WTC11 (cell line): ENCODE measurements around the gene DLX6. TPM values are rescaled to one million over a fixed set of nuclear protein-coding genes. Genes with fewer than 3 reads are reported as not detected.

Source experiments
- ATAC-seq: fragments of 200-7000 bp; cut with Tn5 transposase; 2 replicates; pipeline ENCODE4 v1.10.0; 2021; ENCODE audit warnings: mild to moderate bottlenecking, moderate library complexity
- CTCF ChIA-PET: fragments of 300-600 bp; sonication (Branson Sonifier 250); formaldehyde crosslinking; loops from one replicate; lab custom pipeline; 2021; ENCODE audit warnings: antibody characterized with exemption; lab: Charles Lee
- POLR2A ChIA-PET: fragments of 350-600 bp; sonication (Branson Sonifier 250); formaldehyde crosslinking; loops from one replicate; lab custom pipeline; 2021; ENCODE audit warnings: antibody characterized with exemption; lab: Charles Lee
- DNase-seq: peaks from one replicate; pipeline ENCODE4 v3.0.0; 2021; ENCODE audit warnings: low spot score
- H3K27ac Mint-ChIP-seq: 2 replicates; pipeline ENCODE4 v1.8.0; 2021; ENCODE audit warnings: mixed read lengths
- H3K27me3 Mint-ChIP-seq: 2 replicates; pipeline ENCODE4 v1.8.0; 2021; ENCODE audit warnings: low read depth, mild to moderate bottlenecking, moderate library complexity, mixed read lengths
- H3K36me3 Mint-ChIP-seq: 2 replicates; pipeline ENCODE4 v1.8.0; 2021; ENCODE audit warnings: mixed read lengths
- H3K4me1 Mint-ChIP-seq: 2 replicates; pipeline ENCODE4 v1.8.0; 2022; ENCODE audit warnings: mixed read lengths
- H3K4me3 Mint-ChIP-seq: 2 replicates; pipeline ENCODE4 v1.8.0; 2021; ENCODE audit warnings: mild to moderate bottlenecking, moderate library complexity, mixed read lengths
- H3K9me3 Mint-ChIP-seq: 2 replicates; pipeline ENCODE4 v1.8.0; 2021; ENCODE audit warnings: mixed read lengths
- ATF1 ChIP-seq: sonication (generic); formaldehyde crosslinking; IDR thresholded peaks from 2 replicates; pipeline ENCODE4 v1.8.1; 2023; ENCODE audit warnings: mild to moderate bottlenecking, moderate library complexity, missing genetic modification reagents
- ATF6 ChIP-seq: sonication (generic); formaldehyde crosslinking; IDR thresholded peaks from 2 replicates; pipeline ENCODE4 v1.8.1; 2023; ENCODE audit warnings: mild to moderate bottlenecking, missing genetic modification reagents
- CTCF ChIP-seq: fragments of 200-600 bp; IDR thresholded peaks from 2 replicates; pipeline ENCODE4 v1.8.0; 2022; ENCODE audit warnings: antibody characterized with exemption
- E2F1 ChIP-seq: sonication (generic); formaldehyde crosslinking; IDR thresholded peaks from 2 replicates; pipeline ENCODE4 v1.8.0; 2022; ENCODE audit warnings: mild to moderate bottlenecking, missing genetic modification reagents
- ELF4 ChIP-seq: sonication (generic); formaldehyde crosslinking; IDR thresholded peaks from 2 replicates; pipeline ENCODE4 v1.8.1; 2022; ENCODE audit warnings: low read depth, mild to moderate bottlenecking, moderate library complexity, missing genetic modification reagents
- ESRRA ChIP-seq: sonication (generic); formaldehyde crosslinking; IDR thresholded peaks from 2 replicates; pipeline ENCODE4 v1.8.1; 2022; ENCODE audit warnings: mild to moderate bottlenecking, missing genetic modification reagents, borderline replicate concordance
- ETV6 ChIP-seq: sonication (generic); formaldehyde crosslinking; IDR thresholded peaks from 2 replicates; pipeline ENCODE4 v1.8.1; 2022; ENCODE audit warnings: mild to moderate bottlenecking, missing genetic modification reagents
- FOXJ3 ChIP-seq: sonication (generic); formaldehyde crosslinking; IDR thresholded peaks from 2 replicates; pipeline ENCODE4 v1.9.0; 2021; ENCODE audit warnings: missing genetic modification reagents, mild to moderate bottlenecking, borderline replicate concordance
- FOXP1 ChIP-seq: sonication (generic); formaldehyde crosslinking; IDR thresholded peaks from 2 replicates; pipeline ENCODE4 v1.8.0; 2022; ENCODE audit warnings: missing genetic modification reagents, mild to moderate bottlenecking, moderate library complexity, borderline replicate concordance
- GABPB1 ChIP-seq: sonication (generic); formaldehyde crosslinking; IDR thresholded peaks from 2 replicates; pipeline ENCODE4 v1.8.1; 2023; ENCODE audit warnings: mild to moderate bottlenecking, missing genetic modification reagents
- GTF2I ChIP-seq: fragments of 250-450 bp; sonication (Bioruptor Pico); conservative IDR thresholded peaks from 2 replicates; pipeline ENCODE4 v1.4.0; 2021; ENCODE audit warnings: mild to moderate bottlenecking
- NFE2L1 ChIP-seq: sonication (generic); formaldehyde crosslinking; IDR thresholded peaks from 2 replicates; pipeline ENCODE4 v1.8.1; 2023; ENCODE audit warnings: missing genetic modification reagents
- NFYB ChIP-seq: sonication (generic); formaldehyde crosslinking; conservative IDR thresholded peaks from 2 replicates; pipeline ENCODE4 v1.8.0; 2022; ENCODE audit warnings: low read depth, missing genetic modification reagents
- NR3C1 ChIP-seq: sonication (generic); formaldehyde crosslinking; conservative IDR thresholded peaks from 2 replicates; pipeline ENCODE4 v1.8.1; 2023; ENCODE audit warnings: low read depth, mild to moderate bottlenecking, missing genetic modification reagents
- OVOL2 ChIP-seq: fragments of 250-450 bp; sonication (Bioruptor Pico); IDR thresholded peaks from 2 replicates; pipeline ENCODE4 v1.9.0; 2021; ENCODE audit warnings: mild to moderate bottlenecking, borderline replicate concordance
- PRDM15 ChIP-seq: sonication (generic); formaldehyde crosslinking; IDR thresholded peaks from 2 replicates; pipeline ENCODE4 v1.8.0; 2022; ENCODE audit warnings: missing genetic modification reagents
- PRRX2 ChIP-seq: fragments of 250-450 bp; sonication (Bioruptor Pico); IDR thresholded peaks from 2 replicates; pipeline ENCODE4 v1.8.0; 2021; ENCODE audit warnings: mild to moderate bottlenecking
- RELA ChIP-seq: sonication (generic); formaldehyde crosslinking; IDR thresholded peaks from 2 replicates; pipeline ENCODE4 v1.8.1; 2022; ENCODE audit warnings: missing genetic modification reagents, mild to moderate bottlenecking, borderline replicate concordance
- SOX15 ChIP-seq: fragments of 250-450 bp; sonication (Bioruptor Pico); IDR thresholded peaks from 2 replicates; pipeline ENCODE4 v1.9.0; 2021; ENCODE audit warnings: mild to moderate bottlenecking
- TCF7 ChIP-seq: sonication (generic); formaldehyde crosslinking; IDR thresholded peaks from 2 replicates; pipeline ENCODE4 v1.8.0; 2022; ENCODE audit warnings: mild to moderate bottlenecking, low read depth, missing genetic modification reagents, moderate library complexity
- TEAD1 ChIP-seq: sonication (generic); formaldehyde crosslinking; IDR thresholded peaks from 2 replicates; pipeline ENCODE4 v1.8.0; 2022; ENCODE audit warnings: mild to moderate bottlenecking, missing genetic modification reagents
- USF1 ChIP-seq: sonication (generic); formaldehyde crosslinking; IDR thresholded peaks from 2 replicates; pipeline ENCODE4 v1.8.0; 2022; ENCODE audit warnings: mild to moderate bottlenecking, missing genetic modification reagents
- ZNF138 ChIP-seq: sonication (generic); formaldehyde crosslinking; conservative IDR thresholded peaks from 2 replicates; pipeline ENCODE4 v1.8.1; 2022; ENCODE audit warnings: mild to moderate bottlenecking, moderate library complexity, missing genetic modification reagents
- ZNF219 ChIP-seq: sonication (generic); formaldehyde crosslinking; IDR thresholded peaks from 2 replicates; pipeline ENCODE4 v1.8.0; 2023; ENCODE audit warnings: missing genetic modification reagents, mild to moderate bottlenecking, borderline replicate concordance
- ZNF423 ChIP-seq: fragments of 250-450 bp; sonication (Bioruptor Pico); IDR thresholded peaks from 2 replicates; pipeline ENCODE4 v2.1.2; 2022; ENCODE audit warnings: mild to moderate bottlenecking, moderate library complexity
- ZNF671 ChIP-seq: fragments of 250-450 bp; sonication (Bioruptor Pico); IDR thresholded peaks from 2 replicates; pipeline ENCODE4 v1.8.0; 2021; ENCODE audit warnings: mild to moderate bottlenecking
- ZSCAN18 ChIP-seq: fragments of 250-450 bp; sonication (Bioruptor Pico); IDR thresholded peaks from 2 replicates; pipeline ENCODE4 v2.1.2; 2022; ENCODE audit warnings: mild to moderate bottlenecking, moderate library complexity
- total RNA-seq: library from RNA; stranded (reverse); gene quantifications from 3 replicates; pipeline ENCODE4 v1.2.3, GENCODE V29; 2021

The DLX6 gene
- total RNA-seq, 1 experiment from 2014 or later, result 0.09 TPM

GRCh38 chr7:96973986-96974385 lies 31.4 kb upstream of the DLX6 start:
- Mint-ChIP-seq H3K27ac (no peak overlapping the region), H3K4me1 (no peaks in the 10 kb centered on the region), H3K4me3 (no peak overlapping the region), H3K9me3 (no peaks in the 10 kb centered on the region), H3K36me3 (no peaks in the 10 kb centered on the region), H3K27me3 (peaks cover 26% of the 10 kb centered on the region)
- no peak for DNase-seq
- ChIA-PET CTCF (no interaction called here), POLR2A (no interaction called here)
- no peak for TF ChIP-seq TCF7 (CRISPR knock-in tag)
- TF ChIP-seq GTF2I (CRISPR knock-in tag), result no peak
- no peak for TF ChIP-seq TEAD1 (CRISPR knock-in tag)
- TF ChIP-seq ATF1 (CRISPR knock-in tag), result no peak
- no peak for TF ChIP-seq USF1 (CRISPR knock-in tag)
- TF ChIP-seq ELF4, result no peak
- TF ChIP-seq ZNF138 (CRISPR knock-in tag), result no peak
- no peak for TF ChIP-seq FOXP1 (CRISPR knock-in tag)
- TF ChIP-seq SOX15, result no peak
- no peak for TF ChIP-seq OVOL2 (CRISPR knock-in tag)
- TF ChIP-seq ESRRA, result no peak
- TF ChIP-seq PRRX2, result no peak
- TF ChIP-seq NFE2L1 (CRISPR knock-in tag), result no peak
- no peak for TF ChIP-seq E2F1 (CRISPR knock-in tag)
- TF ChIP-seq ZNF219 (CRISPR knock-in tag), result no peak
- no peak for TF ChIP-seq RELA
- TF ChIP-seq FOXJ3 (CRISPR knock-in tag), result no peak
- no peak for TF ChIP-seq ATF6 (CRISPR knock-in tag)
- no peak for TF ChIP-seq ZNF423 (CRISPR knock-in tag)
- ATAC-seq, result no peak

- H3K4me1 Mint-ChIP-seq, result no peaks in the 10 kb centered on the region
- CTCF ChIA-PET, result interaction anchor here (1.5 kb wide), 1 partner anchor 51 kb away, joined by 5 read pairs; no protein-coding TSS in a partner anchor
- POLR2A ChIA-PET, result no interaction called here
- DNase-seq (no peak), ATAC-seq (no peak)
- no peaks in the 10 kb centered on the region for H3K36me3 Mint-ChIP-seq
- peaks cover 27% of the 10 kb centered on the region for H3K27me3 Mint-ChIP-seq
- no peaks in the 10 kb centered on the region for H3K9me3 Mint-ChIP-seq
- H3K27ac Mint-ChIP-seq, result no peak overlapping the region
- H3K4me3 Mint-ChIP-seq, result no peak overlapping the region
- TF ChIP-seq NR3C1 (CRISPR knock-in tag) (no peak), ZNF671 (CRISPR knock-in tag) (no peak), ZSCAN18 (CRISPR knock-in tag) (no peak), SOX15 (no peak), CTCF (no peak), PRDM15 (CRISPR knock-in tag) (no peak), RELA (no peak), NFYB (CRISPR knock-in tag) (no peak), GABPB1 (CRISPR knock-in tag) (no peak), ETV6 (CRISPR knock-in tag) (no peak), TCF7 (CRISPR knock-in tag) (no peak)
These were observed 29.2 kb upstream of the DLX6 start for GRCh38 chr7:96976106-96976505.
